Thymus (tissue), 11 donors: ENCODE results near the gene PAFAH1B2. TPM values are rescaled to one million over a fixed set of nuclear protein-coding genes. Genes with fewer than 3 reads are reported as not detected.
"Not testable (repeated sequence)": the region's sequence is repeated elsewhere in the genome, so short reads cannot be mapped to it uniquely, and the experiment has no call there.

Experiments used
- DNase-seq, 9 donors: peaks; one replicate each; pipeline ENCODE4 v3.0.0-alpha.2; 2013; ENCODE audit warnings: low spot score in 9 of 9, low read depth in 6 of 9, missing footprints in 1 of 9
- H3K27ac ChIP-seq, 2 donors: one replicate each; pipeline ENCODE4 v1.5.1; 2013; ENCODE audit warnings: control low read depth in 1 of 2, low read depth in 1 of 2, low read length in 1 of 2, mild to moderate bottlenecking in 1 of 2, moderate library complexity in 1 of 2
- H3K27me3 ChIP-seq, 2 donors: one replicate each; pipeline ENCODE4 v1.5.1; 2013; ENCODE audit warnings: low read length in 1 of 2; ENCODE audit not compliant: control insufficient read depth in 2 of 2, insufficient read depth in 1 of 2
- H3K36me3 ChIP-seq, 2 donors: one replicate each; pipeline ENCODE4 v1.5.1; 2013; ENCODE audit warnings: low read length in 1 of 2, mild to moderate bottlenecking in 1 of 2, moderate library complexity in 1 of 2; ENCODE audit not compliant: control insufficient read depth in 2 of 2, insufficient read depth in 2 of 2
- H3K4me1 ChIP-seq, 2 donors: one replicate each; pipeline ENCODE4 v1.5.1; 2013; ENCODE audit warnings: low read length in 2 of 2; ENCODE audit not compliant: control insufficient read depth in 2 of 2, insufficient read depth in 2 of 2
- H3K4me3 ChIP-seq, 2 donors: one replicate each; pipeline ENCODE4 v1.5.1; 2013; ENCODE audit warnings: low read length in 2 of 2, control low read depth in 1 of 2, mild to moderate bottlenecking in 1 of 2
- H3K9me3 ChIP-seq, 2 donors: one replicate each; pipeline ENCODE4 v1.5.1; 2013; ENCODE audit warnings: low read length in 1 of 2, mild to moderate bottlenecking in 1 of 2; ENCODE audit not compliant: control insufficient read depth in 2 of 2, insufficient read depth in 1 of 2
- WGBS: extraction: QIAGEN DNeasy Blood & Tissue Kit; methylation state at CpG from one replicate; pipeline ENCODE4 v1.1.7; 2013; 5-methylcytosine and 5-hydroxymethylcytosine counted together
- polyA plus RNA-seq: library from polyadenylated mRNA; stranded (reverse); fragments of 200-250 nt; gene quantifications from one replicate; pipeline ENCODE4 v1.2.3, GENCODE V29; 2013
- total RNA-seq: library from RNA; stranded (reverse); fragments of 120-200 nt; gene quantifications from one replicate; pipeline ENCODE4 v1.2.4, GENCODE V29; 2013
- donor health status: healthy.

The PAFAH1B2 gene
- total and polyA plus RNA-seq, 2 donors, result 35.2 to 41.9 TPM

DNA sequence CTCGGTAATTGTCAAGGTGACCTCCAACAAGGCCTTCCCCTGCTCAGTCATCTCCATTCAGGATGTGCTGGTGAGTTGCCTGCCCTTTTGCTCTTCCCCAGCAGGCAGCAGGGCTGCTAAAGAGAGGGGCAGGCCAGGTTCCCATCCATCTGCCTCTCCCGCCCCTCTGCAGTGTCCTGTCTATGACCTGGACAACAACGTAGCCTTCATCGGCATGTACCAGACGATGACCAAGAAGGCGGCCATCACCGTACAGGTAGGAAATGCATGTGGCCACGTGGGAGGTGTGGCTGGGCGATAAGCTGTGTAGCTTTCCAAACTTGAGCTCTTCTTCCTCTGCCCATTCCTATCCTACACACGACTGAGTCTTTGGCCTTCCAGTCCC is 38.5 kb downstream of the PAFAH1B2 start:
- peaks cover 3 to 11% of the 10 kb centered on the region in 2 donors for H3K36me3 ChIP-seq
- WGBS, result 99% methylated on average over 10 of the region's 10 CpGs
- H3K9me3 ChIP-seq, result no peaks in the 10 kb centered on the region
- H3K4me3 ChIP-seq, result no peak overlapping the region
- no peak for DNase-seq
- H3K27ac ChIP-seq, result no peak overlapping the region
- peaks cover 10 to 24% of the 10 kb centered on the region in 2 donors for H3K4me1 ChIP-seq
- no peaks in the 10 kb centered on the region for H3K27me3 ChIP-seq

DNA sequence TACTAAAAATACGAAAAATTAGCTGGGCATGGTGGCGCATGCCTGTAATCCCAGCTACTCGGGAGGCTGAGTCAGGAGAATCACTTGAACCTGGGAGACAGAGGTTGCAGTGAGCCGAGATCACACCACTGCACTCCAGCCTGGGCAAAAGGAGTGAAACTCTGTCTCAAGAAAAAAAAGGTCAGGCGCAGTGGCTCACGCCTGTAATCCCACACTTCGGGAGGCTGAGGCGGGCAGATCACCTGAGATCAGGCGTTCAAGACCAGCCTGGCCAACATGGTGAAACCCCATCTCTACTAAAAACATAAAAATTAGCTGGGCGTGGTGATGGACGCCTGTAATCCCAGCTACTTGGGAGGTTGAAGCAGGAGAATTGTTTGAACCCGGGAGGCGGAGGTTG is 39.1 kb downstream of the PAFAH1B2 start:
- WGBS, result 97% methylated on average over 13 of the region's 13 CpGs
- Histone ChIP-seq H3K4me1 (peaks cover 10 to 21% of the 10 kb centered on the region in 2 donors), H3K36me3 (peaks cover 3 to 15% of the 10 kb centered on the region in 2 donors)
- not testable (repeated sequence) for H3K27ac ChIP-seq, H3K27me3 ChIP-seq, DNase-seq, H3K9me3 ChIP-seq, H3K4me3 ChIP-seq

DNA sequence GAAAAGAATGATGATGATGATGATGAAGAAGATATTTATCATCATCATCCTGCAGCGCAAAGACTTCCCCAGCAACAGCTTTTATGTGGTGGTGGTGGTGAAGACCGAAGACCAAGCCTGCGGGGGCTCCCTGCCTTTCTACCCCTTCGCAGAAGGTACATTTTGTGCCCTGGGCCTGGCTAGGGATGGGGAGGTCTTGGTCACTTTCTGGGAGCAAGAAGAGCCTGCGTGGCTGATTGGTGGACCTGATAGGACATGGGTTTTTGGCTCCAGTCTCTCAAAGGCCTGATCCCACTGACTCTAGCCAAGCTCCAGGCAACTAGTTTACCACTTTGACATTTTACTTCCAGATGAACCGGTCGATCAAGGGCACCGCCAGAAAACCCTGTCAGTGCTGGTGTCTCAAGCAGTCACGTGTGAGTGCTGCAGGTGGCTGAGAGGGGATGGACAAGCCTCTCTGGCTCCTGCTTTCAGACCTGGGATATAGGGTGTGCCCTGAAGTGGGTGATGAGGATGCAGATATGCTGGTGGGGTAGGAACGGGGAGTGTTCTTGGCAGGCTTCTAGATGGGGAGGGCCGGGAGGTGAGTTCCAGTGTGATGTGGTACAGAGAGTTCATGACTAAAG is 39.8 kb downstream of the PAFAH1B2 start:
- no peak overlapping the region for H3K27ac ChIP-seq
- no peak for DNase-seq
- WGBS, result 93% methylated on average over 11 of the region's 11 CpGs
- H3K4me3 ChIP-seq, result no peak overlapping the region
- peaks cover 3 to 21% of the 10 kb centered on the region in 2 donors for H3K36me3 ChIP-seq
- no peaks in the 10 kb centered on the region for H3K9me3 ChIP-seq
- H3K27me3 ChIP-seq, result no peaks in the 10 kb centered on the region
- peaks cover 10 to 19% of the 10 kb centered on the region in 2 donors for H3K4me1 ChIP-seq

DNA sequence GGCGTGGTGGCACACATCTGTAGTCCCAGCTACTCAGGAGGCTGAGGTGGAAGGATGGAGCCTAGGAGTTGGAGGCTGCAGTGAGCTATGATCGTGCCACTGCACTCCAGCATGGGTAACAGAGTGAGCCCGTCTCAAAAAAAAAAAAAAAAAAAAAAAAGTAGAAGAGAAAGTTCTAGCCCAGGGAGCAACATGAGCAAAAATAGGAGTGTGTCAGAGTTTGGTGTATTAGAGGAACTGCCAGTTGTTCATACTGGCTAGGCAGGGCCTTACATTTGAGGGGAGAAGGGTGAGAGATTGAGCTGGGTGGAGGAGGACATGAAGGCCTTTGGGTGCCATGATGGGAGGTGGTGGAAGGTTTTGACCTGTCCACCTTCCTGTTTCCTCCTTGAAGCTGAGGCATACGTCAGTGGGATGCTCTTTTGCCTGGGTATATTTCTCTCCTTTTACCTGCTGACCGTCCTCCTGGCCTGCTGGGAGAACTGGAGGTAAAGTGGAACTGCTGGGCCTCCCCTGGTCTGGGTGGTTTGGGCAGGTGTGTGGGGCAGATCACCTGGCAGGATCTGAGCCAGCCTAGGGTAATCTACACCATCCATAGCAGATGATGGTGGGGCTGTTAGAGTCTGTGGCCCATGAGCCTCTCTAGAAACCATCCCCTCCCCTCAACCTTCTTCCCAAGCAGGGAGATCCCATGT is 41.8 kb downstream of the PAFAH1B2 start:
- Histone ChIP-seq H3K4me1 (peaks cover 0 to 3% of the 10 kb centered on the region in 2 donors), H3K27me3 (no peaks in the 10 kb centered on the region), H3K9me3 (no peaks in the 10 kb centered on the region), H3K27ac (no peak overlapping the region), H3K36me3 (peaks cover 3 to 35% of the 10 kb centered on the region in 2 donors), H3K4me3 (no peak overlapping the region)
- DNase-seq, result no peak
- 92% methylated on average over 5 of the region's 5 CpGs for WGBS

DNA sequence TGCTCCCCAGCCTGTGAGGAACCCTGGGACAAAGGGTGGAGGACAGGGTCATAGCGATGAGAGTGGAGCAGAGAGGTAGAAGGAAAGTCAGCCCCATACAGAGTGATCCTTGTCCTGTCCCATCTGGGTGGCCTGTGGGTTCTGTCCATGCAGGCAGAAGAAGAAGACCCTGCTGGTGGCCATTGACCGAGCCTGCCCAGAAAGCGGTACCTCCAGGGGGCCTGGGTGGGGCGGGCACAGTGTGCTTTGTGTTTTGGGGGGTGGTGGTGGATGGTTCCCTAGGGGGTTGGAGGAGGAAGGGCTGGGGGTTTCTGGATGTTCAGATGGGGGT is 42.3 kb downstream of the PAFAH1B2 start:
- no peaks in the 10 kb centered on the region for H3K4me1 ChIP-seq
- H3K36me3 ChIP-seq, result peaks cover 3 to 36% of the 10 kb centered on the region in 2 donors
- no peaks in the 10 kb centered on the region for H3K27me3 ChIP-seq
- over 99% methylated on average over 4 of the region's 4 CpGs for WGBS
- H3K4me3 ChIP-seq, result no peak overlapping the region
- no peaks in the 10 kb centered on the region for H3K9me3 ChIP-seq
- DNase-seq, result no peak
- no peak overlapping the region for H3K27ac ChIP-seq

DNA sequence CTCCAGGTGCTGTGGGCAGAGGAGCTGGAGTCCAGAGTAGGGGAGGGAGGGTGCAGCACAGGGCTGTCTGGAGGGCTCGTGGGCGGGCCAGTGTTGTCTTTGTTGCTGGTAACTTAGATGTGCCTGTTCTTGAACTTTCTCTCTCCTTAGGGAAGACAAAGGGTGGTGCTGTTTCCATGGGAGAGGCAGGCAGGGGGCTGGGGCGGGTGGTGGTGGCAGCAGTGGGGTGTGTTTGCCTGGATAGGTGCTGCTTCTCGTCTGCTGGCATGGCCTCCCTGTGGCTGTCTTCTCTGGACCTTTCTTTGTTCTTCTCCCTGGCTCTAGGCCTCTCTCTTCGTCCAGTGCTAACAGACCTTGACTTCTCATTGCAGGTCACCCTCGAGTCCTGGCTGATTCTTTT is 42.9 kb downstream of the PAFAH1B2 start:
- WGBS, result 96% methylated on average over 6 of the region's 6 CpGs
- H3K9me3 ChIP-seq, result no peaks in the 10 kb centered on the region
- no peak for DNase-seq
- H3K27ac ChIP-seq, result no peak overlapping the region
- no peaks in the 10 kb centered on the region for H3K4me1 ChIP-seq
- peaks cover 6 to 40% of the 10 kb centered on the region in 2 donors for H3K36me3 ChIP-seq
- H3K27me3 ChIP-seq, result no peaks in the 10 kb centered on the region
- H3K4me3 ChIP-seq, result no peak overlapping the region

DNA sequence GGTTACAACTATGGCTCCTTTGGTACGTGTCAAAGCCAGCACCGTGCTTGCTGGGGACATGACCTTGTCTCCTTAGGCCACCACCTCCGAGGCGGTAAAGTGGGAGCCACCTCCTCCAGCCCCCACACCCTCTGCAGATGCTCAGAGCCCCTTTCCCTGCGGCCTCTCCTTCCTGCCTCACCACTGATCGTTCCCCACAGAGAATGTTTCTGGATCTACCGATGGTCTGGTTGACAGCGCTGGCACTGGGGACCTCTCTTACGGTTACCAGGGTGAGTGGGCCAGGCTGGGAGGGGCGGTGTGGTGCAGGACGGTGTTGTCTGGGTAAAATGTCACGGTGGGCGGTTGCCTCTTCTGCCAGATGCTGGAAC is 43.3 kb downstream of the PAFAH1B2 start:
- Histone ChIP-seq H3K9me3 (no peaks in the 10 kb centered on the region), H3K27me3 (no peaks in the 10 kb centered on the region), H3K4me1 (no peaks in the 10 kb centered on the region), H3K36me3 (peaks cover 6 to 43% of the 10 kb centered on the region in 2 donors), H3K4me3 (no peak overlapping the region), H3K27ac (no peak overlapping the region)
- DNase-seq, result no peak
- 98% methylated on average over 13 of the region's 13 CpGs for WGBS

DNA sequence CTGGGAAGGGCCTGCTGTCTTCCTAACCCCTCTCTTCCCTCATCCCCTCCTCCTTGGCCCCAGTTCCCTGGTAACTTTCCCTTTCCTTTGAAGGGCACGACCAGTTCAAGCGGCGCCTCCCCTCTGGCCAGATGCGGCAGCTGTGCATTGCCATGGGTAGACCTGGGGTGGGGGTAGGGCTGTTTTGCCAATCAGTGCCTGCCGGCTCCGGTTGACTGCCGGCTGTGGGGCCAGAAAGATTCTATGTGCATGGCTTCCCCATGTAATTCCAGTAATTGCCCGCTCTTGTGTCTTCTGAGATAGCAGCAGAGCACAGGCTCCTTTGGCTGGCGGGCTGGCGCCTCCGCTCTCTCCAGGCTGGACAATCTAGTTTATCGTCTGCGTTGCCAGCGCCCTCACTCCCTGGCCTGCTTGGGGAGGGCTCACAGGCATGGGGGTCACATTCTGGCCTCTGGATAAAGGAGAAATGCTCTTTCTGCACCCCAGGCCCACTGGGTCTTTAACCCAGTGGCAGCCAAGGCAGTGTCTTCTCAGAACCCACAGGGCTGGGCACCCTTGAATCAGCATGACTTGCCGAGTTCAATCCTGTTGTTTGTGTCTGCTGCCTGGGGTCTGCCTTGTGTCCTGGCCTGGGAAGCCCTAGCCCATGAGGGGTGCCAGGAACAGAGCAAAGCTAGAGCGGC is 43.9 kb downstream of the PAFAH1B2 start:
- Histone ChIP-seq H3K27ac (no peak overlapping the region), H3K4me1 (no peaks in the 10 kb centered on the region), H3K27me3 (no peaks in the 10 kb centered on the region), H3K9me3 (no peaks in the 10 kb centered on the region), H3K4me3 (no peak overlapping the region), H3K36me3 (peaks cover 6 to 48% of the 10 kb centered on the region in 2 donors)
- DNase-seq, result no peak
- WGBS, result 98% methylated on average over 16 of the region's 16 CpGs

DNA sequence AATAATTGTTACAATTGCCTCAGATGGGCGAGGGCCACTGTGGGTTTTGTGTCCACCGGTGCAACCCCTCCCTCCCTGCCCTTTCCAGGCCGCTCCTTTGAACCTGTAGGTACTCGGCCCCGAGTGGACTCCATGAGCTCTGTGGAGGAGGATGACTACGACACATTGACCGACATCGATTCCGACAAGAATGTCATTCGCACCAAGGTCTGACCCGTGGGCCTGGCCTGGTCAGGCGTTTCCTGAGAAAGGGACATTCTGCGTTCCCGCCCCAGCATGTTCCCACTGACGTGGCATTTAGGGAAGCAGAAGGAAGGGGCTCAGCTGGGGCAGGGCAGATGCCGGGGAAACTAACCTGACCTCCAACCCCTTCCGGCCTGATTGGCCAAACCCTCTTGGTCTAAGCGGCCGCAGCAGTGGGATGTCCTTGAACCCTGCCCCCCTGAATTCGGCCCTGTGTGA is 44.6 kb downstream of the PAFAH1B2 start:
- H3K36me3 ChIP-seq, result peaks cover 6 to 51% of the 10 kb centered on the region in 2 donors
- no peak for DNase-seq
- H3K4me3 ChIP-seq, result no peak overlapping the region
- WGBS, result 94% methylated on average over 20 of the region's 20 CpGs
- H3K9me3 ChIP-seq, result no peaks in the 10 kb centered on the region
- no peaks in the 10 kb centered on the region for H3K27me3 ChIP-seq
- H3K4me1 ChIP-seq, result no peaks in the 10 kb centered on the region
- no peak overlapping the region for H3K27ac ChIP-seq
